HG03066 (cell line): ENCODE measurements around the gene EGLN3.
"Not testable (repeated sequence)": the region's sequence is repeated elsewhere in the genome, so short reads cannot be mapped to it uniquely, and the experiment has no call there.

Experiments used
- ATAC-seq: cut with Tn5 transposase; IDR thresholded peaks from one replicate; pipeline ENCODE4 v1.9.1; 2021; ENCODE audit warnings: low read depth; ENCODE audit not compliant: unreplicated experiment

EGLN3 gene

DNA sequence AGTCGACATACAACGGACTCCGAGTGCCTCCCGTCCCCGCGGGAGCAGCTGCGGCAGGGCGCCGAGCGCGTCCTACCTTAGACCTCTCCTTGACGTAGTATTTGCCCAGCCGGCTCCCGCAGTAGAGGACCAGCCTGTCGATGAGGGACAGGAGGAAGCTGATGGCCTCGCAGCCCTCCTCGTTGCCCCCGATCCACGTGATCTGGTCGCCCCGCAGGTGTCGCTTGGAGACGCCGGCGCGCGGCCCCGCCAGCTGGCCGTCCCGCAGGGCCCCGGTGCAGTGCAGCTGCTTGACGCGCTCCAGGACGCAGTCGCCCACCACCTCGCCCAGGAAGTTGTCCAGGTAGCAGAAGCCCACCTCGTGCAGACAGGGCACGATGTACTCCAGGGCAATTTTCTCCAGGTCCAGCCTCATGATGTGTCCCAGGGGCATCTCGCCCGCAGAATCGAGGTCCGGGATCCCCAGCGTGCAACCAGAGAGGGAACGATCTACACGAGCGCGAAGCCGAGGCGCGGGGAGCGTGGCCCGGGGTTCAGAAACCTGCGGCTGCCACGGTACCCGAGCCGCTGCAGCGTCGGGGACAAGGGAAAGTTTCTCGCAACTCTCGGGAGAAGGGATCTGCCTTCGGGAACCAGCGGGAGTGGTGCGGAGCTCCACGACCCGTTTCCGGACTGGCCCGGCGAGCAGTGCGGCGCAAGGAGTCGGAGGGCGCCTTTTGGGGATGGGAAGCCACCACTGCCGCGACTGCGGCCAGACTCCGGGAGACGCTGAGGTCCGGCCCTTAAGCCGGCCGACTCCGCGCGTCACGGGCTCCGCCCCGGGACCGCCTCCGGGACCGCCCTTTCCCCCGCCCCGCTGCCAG, at the start of gene EGLN3:
Gene EGLN3, minus strand, starts transcription at position 755 of the 863 bp plus-strand sequence. Its CDS starts 322 bp downstream, at position 433.
- ATAC-seq: peak; percentile 81

- no peak for ATAC-seq
These were observed 49.5 kb upstream of the EGLN3 start for GRCh38 chr14:34000396-34000795.

DNA sequence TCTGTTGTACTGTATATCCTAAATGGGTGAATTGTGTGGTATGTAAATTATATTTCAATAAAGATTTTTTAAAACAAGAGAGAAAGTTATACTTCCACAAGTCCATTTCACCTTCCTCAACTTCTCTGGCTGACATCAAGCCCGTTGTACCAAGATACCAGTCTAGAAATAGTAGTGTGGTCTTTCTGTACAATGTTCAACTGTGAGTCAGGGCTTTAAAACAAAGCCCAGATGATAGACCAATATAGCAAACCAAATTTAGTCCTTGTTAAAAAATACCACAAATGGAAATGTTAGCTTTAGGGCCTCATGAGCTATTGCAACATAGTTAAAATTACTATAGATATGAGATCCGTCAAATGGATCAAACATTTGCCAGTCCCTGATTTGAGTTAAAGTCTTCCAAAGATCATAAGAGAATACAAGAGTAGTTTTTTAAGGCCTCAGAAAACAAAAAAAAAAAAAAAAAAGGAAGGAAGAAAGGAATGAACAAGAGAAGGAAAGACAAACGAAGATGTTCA, 49.0 kb upstream of the EGLN3 start:
- ATAC-seq: no peak

GRCh38 chr14:33997611-33998010, 46.7 kb upstream of the EGLN3 start:
- no peak for ATAC-seq

DNA sequence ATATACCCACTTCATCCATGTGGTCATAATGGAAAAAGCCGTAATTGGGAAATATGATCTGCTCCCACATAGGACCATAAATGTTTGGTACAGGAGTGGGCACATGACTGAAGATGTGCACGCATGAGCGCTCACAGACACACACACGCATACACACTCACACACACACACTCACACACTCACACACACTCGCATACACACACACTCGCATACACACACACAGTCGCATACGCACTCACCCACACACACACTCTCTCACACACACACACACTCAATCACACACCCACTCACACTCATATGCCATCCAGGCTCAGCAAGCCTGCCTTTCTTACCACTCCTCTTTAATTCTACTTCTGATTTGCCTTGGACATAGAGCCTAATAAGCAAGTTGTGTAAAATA, 45.6 kb upstream of the EGLN3 start:
- no peak for ATAC-seq

- ATAC-seq: no peak
These were observed 42.4 kb upstream of the EGLN3 start for GRCh38 chr14:33993246-33993645.

- no peak for ATAC-seq
These were observed 41.6 kb upstream of the EGLN3 start for GRCh38 chr14:33992274-33993007.

- no peak for ATAC-seq
These were observed 39.9 kb upstream of the EGLN3 start for GRCh38 chr14:33990790-33991189.

- ATAC-seq: no peak
These were observed 36.7 kb upstream of the EGLN3 start for GRCh38 chr14:33987565-33988080.

DNA sequence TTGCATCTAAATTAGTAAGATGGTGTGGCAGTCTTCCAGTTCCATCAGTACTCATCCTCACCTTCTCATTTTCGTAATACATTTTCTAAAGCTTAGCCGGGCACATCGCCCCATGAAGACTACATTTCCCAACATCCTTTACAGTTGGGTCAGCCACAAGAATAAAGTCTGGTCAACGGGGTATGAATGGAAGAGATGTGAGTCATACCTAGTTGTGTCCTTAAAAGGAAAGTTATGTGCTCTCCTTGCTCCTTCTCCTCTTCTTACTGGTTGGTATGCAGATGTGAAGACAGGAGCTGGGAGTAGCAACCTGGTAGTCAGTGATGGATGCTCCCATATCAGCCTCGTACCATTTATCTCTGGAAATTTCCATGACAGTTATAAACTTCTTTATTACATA, 35.9 kb upstream of the EGLN3 start:
- ATAC-seq: no peak

GRCh38 chr14:33985242-33985641, 34.4 kb upstream of the EGLN3 start:
- ATAC-seq: no peak

GRCh38 chr14:33979613-33980276, 28.9 kb upstream of the EGLN3 start:
- ATAC-seq: no peak

DNA sequence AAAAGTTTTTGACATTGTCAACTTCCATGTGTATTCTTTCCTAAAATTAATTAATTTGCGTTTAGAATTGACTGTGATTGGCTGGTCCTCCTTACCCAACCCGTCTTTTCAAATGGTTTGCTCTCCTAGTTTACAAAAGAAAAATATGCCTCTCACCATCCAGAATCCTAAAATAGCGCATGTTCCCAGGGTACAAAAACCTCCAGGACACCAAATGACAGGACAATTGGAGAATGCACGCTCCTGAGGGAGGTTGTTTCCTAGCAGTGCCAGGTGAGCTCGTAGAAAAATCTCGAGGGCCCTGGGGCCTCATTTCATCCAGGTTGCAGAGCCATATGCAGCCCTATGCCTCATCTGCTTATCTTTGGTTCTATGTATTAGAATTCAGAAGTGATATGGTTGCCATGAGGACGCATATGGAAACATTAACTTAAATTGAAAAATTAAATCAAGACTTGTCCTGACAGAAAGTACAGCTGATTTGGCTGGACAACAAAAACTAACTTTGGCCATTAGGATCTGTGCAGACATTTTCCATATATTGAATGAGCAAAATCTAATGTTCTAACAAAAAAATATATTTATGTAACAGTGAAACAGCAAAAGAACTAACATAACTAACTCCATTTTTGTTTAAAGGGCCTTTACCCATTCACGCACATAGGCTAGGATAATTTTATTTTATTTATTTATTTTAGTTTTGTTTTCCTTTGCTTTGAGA, 28.2 kb upstream of the EGLN3 start:
- ATAC-seq: no peak

GRCh38 chr14:33972583-33973081, 21.8 kb upstream of the EGLN3 start:
- peak; percentile 93 for ATAC-seq

DNA sequence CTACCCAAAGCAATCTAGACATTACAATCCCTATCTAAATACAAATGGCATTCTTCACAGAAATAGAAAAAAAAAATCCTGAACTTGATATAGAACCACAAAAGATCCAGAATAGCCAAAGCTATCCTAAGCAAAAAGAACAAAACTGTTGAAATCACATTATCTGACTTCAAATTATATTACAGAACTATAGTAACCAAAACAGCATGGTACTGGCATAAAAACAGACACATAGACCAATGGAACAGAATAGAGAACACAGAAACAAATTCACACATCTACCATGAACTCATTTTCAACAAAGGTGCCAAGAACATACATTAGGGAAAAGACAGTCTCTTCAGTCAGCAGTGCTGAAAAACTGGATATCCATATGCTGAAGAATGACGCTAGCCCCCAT, 19.0 kb upstream of the EGLN3 start:
- ATAC-seq: not testable (repeated sequence)

GRCh38 chr14:33968722-33969121, 17.8 kb upstream of the EGLN3 start:
- no peak for ATAC-seq

DNA sequence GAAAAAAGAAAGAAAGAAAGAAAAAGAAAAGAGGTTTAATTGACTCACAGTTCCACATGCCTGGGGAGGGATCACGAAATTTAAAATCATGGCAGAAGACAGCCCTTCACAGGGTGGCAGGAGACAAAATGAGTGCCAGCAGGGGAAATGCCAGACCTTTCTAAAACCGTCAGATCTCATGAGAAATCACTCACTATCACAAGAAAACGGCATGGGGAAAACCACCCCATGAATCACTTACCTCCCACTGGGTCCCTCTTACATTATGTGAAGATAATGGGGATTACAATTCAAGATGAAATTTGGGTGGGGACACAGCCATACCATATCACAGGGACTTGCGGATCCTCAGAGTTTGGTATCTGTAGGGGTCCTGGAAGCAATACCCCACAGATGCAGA, 16.3 kb upstream of the EGLN3 start:
- no peak for ATAC-seq

DNA sequence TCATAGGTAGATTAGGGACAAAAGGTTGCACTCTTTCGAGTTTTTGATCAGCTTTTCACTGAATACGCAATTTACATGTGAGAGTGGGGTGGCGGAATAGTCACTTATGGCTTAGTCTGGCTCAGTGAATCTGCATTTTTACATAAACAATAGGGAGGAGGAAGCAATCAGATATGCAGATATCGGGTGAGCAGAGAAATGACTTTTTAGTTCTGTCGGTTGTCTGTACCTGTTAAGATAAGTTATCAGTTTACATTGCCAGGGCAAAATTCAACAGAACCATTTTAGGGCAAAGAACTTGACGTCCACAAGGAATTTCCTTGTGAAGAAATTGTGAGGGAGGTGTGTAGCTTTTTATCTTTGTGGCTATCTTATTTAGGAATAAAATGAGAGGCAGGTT, 15.4 kb upstream of the EGLN3 start:
- ATAC-seq: no peak

DNA sequence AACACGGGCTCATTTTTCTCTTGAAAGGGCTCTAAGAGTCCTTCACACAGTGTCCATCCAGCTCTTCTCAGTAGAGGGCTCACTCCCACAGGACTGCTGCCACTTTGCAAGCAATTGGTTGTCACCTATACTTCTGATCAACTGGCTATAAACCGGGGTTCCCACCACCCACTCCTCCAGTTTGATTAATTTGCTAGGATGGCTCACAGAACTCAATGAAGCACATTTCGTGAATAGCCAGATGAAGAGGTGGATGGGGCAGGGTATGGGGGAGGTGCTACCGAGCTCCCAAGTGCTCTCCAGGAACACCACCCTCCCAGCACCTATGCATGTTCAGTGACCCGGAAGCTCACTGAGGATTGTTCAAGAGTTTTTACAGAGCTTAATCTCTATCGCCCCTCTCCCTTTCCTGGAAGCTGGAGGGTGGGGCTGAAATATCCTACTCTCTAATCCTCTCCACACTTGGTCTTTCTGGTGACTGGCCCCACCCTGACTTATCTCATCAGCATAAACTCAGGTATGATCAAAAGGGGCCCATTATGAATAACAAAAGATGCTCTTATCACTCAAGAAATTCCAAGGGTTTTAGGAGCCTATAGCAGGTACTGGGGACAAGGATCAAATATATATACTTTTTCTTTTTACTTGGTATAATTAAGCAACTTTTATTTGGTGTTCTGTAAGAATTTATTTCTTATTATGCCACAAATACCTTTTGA, 13.9 kb upstream of the EGLN3 start:
- no peak for ATAC-seq
